ENCODE measurements around the gene PRKCE. TPM values are rescaled to one million over a fixed set of nuclear protein-coding genes. Genes with fewer than 3 reads are reported as not detected.

The PRKCE gene
- total RNA-seq, 1 experiment from 2014 or later: 14.0 TPM

DNA sequence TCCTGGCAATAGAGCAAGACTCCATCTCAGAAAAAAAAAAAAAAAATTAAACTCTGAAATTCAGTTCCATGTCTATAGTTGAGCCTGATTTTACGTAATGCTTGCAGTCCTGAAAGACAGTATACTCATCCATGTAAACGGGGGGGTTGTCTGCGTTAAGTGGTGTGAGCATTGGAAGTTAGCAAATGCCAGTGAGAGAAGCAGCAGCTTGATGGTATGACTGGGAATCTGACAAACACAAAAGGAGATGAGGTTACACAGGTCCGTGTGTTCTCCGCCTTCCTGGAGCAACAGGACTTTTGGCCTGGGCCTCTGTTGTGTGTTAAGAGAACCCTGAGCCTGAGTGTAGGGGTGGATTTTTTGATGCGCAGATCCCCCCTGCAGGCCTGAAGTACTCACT lies 82.9 kb downstream of the PRKCE start:
- CTCF ChIA-PET: no interaction called here
- in situ Hi-C loops (cut with HindIII; ENCODE audit: low pct_unique_long_range_greater_than_20kb, low sequenced_read_pairs): no loop called here
- no peak overlapping the region for H3K27ac ChIP-seq (ENCODE audit: low read length)
- H3K4me3 ChIP-seq (ENCODE audit: low read depth in 2 of 2, low read length in 2 of 2): no peak overlapping the region
- no peaks in the 10 kb centered on the region for H3K4me1 ChIP-seq (ENCODE audit: control insufficient read depth, insufficient read depth, low read length)
- BruUV-seq (replicated peaks): no TSS peak
- no peaks in the 10 kb centered on the region for H3K36me3 ChIP-seq (ENCODE audit: control insufficient read depth, insufficient read depth, low read length)
- no peaks in the 10 kb centered on the region for H3K9me3 ChIP-seq (ENCODE audit: control insufficient read depth, insufficient read depth, low read depth, low read length)
- intact Hi-C loops (cut with micrococcal nuclease; ENCODE audit: unreplicated experiment): no loop called here
- DNase-seq (ENCODE audit: low read depth, low spot score): no peak
- TF ChIP-seq SIN3A (IDR thresholded peaks at IDR 0.05; ENCODE audit: borderline replicate concordance, insufficient read depth, low read depth, low read length) (no peak), POLR2AphosphoS5 (IDR thresholded peaks at IDR 0.05; ENCODE audit: low read depth, low read length) (no peak), TCF7L2 (IDR thresholded peaks at IDR 0.05; ENCODE audit: low read depth, low read length) (no peak)
- TF ChIP-seq, protein P1, sequence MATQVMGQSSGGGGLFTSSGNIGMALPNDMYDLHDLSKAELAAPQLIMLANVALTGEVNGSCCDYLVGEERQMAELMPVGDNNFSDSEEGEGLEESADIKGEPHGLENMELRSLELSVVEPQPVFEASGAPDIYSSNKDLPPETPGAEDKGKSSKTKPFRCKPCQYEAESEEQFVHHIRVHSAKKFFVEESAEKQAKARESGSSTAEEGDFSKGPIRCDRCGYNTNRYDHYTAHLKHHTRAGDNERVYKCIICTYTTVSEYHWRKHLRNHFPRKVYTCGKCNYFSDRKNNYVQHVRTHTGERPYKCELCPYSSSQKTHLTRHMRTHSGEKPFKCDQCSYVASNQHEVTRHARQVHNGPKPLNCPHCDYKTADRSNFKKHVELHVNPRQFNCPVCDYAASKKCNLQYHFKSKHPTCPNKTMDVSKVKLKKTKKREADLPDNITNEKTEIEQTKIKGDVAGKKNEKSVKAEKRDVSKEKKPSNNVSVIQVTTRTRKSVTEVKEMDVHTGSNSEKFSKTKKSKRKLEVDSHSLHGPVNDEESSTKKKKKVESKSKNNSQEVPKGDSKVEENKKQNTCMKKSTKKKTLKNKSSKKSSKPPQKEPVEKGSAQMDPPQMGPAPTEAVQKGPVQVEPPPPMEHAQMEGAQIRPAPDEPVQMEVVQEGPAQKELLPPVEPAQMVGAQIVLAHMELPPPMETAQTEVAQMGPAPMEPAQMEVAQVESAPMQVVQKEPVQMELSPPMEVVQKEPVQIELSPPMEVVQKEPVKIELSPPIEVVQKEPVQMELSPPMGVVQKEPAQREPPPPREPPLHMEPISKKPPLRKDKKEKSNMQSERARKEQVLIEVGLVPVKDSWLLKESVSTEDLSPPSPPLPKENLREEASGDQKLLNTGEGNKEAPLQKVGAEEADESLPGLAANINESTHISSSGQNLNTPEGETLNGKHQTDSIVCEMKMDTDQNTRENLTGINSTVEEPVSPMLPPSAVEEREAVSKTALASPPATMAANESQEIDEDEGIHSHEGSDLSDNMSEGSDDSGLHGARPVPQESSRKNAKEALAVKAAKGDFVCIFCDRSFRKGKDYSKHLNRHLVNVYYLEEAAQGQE (IDR thresholded peaks at IDR 0.05; ENCODE audit: insufficient read depth in 1 of 2, low read depth in 2 of 2, low read length in 1 of 2): no peak
- TF ChIP-seq, protein P2, sequence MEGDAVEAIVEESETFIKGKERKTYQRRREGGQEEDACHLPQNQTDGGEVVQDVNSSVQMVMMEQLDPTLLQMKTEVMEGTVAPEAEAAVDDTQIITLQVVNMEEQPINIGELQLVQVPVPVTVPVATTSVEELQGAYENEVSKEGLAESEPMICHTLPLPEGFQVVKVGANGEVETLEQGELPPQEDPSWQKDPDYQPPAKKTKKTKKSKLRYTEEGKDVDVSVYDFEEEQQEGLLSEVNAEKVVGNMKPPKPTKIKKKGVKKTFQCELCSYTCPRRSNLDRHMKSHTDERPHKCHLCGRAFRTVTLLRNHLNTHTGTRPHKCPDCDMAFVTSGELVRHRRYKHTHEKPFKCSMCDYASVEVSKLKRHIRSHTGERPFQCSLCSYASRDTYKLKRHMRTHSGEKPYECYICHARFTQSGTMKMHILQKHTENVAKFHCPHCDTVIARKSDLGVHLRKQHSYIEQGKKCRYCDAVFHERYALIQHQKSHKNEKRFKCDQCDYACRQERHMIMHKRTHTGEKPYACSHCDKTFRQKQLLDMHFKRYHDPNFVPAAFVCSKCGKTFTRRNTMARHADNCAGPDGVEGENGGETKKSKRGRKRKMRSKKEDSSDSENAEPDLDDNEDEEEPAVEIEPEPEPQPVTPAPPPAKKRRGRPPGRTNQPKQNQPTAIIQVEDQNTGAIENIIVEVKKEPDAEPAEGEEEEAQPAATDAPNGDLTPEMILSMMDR (IDR thresholded peaks at IDR 0.05): no peak
- ATAC-seq: 0 out of 2 replicates have a peak, but pooled peaks have one; percentile 16
- no peaks in the 10 kb centered on the region for H3K27me3 ChIP-seq (ENCODE audit: control insufficient read depth, insufficient read depth, low read length)
- POLR2A ChIA-PET: no interaction called here

DNA sequence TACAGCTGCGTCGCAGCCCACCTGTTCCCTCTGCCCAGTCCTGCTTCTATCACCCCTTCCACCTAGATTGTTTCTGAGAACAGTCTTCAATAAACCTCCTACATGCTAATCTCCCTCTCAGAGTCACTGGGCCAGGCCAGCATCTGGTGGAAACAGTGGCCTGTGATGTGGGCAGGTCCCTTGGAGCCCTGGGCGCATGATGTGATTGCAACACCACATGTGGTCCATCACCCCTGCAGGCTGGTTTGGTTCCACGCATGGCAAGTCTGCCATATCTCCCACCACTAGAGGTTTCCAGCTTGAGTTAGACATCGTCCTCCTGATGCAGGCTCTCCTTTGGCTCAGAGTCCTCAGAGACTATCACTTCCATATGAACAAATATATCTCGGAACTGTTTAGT lies 83.5 kb downstream of the PRKCE start:
- no peak overlapping the region for H3K4me3 ChIP-seq (ENCODE audit: low read depth in 2 of 2, low read length in 2 of 2)
- ChIA-PET POLR2A (no interaction called here), CTCF (no interaction called here)
- no peak overlapping the region for H3K27ac ChIP-seq (ENCODE audit: low read length)
- BruUV-seq (replicated peaks): no TSS peak
- intact Hi-C loops (cut with micrococcal nuclease; ENCODE audit: unreplicated experiment): no loop called here
- TF ChIP-seq POLR2AphosphoS5 (IDR thresholded peaks at IDR 0.05; ENCODE audit: low read depth, low read length) (no peak), SIN3A (IDR thresholded peaks at IDR 0.05; ENCODE audit: borderline replicate concordance, insufficient read depth, low read depth, low read length) (no peak), TCF7L2 (IDR thresholded peaks at IDR 0.05; ENCODE audit: low read depth, low read length) (no peak)
- TF ChIP-seq, protein P1 (IDR thresholded peaks at IDR 0.05; ENCODE audit: insufficient read depth in 1 of 2, low read depth in 2 of 2, low read length in 1 of 2): no peak
- TF ChIP-seq, protein P2 (IDR thresholded peaks at IDR 0.05): no peak
- DNase-seq (ENCODE audit: low read depth, low spot score) (no peak), ATAC-seq (no peak)
- in situ Hi-C loops (cut with HindIII; ENCODE audit: low pct_unique_long_range_greater_than_20kb, low sequenced_read_pairs): no loop called here
- no peaks in the 10 kb centered on the region for H3K4me1 ChIP-seq (ENCODE audit: control insufficient read depth, insufficient read depth, low read length)
- H3K27me3 ChIP-seq (ENCODE audit: control insufficient read depth, insufficient read depth, low read length): no peaks in the 10 kb centered on the region
- no peaks in the 10 kb centered on the region for H3K36me3 ChIP-seq (ENCODE audit: control insufficient read depth, insufficient read depth, low read length)
- H3K9me3 ChIP-seq (ENCODE audit: control insufficient read depth, insufficient read depth, low read depth, low read length): no peaks in the 10 kb centered on the region
